IMR-90 (cell line): ENCODE results near the gene DEUP1. TPM values are rescaled to one million over a fixed set of nuclear protein-coding genes. Genes with fewer than 3 reads are reported as not detected.

Experiments
- ATAC-seq: fragments of 200-7000 bp; cut with Tn5 transposase; 2 replicates; pipeline ENCODE4 v1.9.1; 2020; ENCODE audit warnings: low read depth, mild to moderate bottlenecking, moderate library complexity
- BruUV-seq: library from RNA; stranded (reverse); fragments of 400-500 nt; replicated peaks from 2 replicates; lab custom pipeline; 2021; lab: Mats Ljungman, UMichigan
- CTCF ChIA-PET: fragments of 300-600 bp; formaldehyde crosslinking; extraction: SDS; loops from one replicate; lab custom pipeline; 2021; ENCODE audit warnings: antibody characterized with exemption; lab: Yijun Ruan, JAX
- POLR2A ChIA-PET: fragments of 300-600 bp; sonication (Branson Sonifier 250); formaldehyde crosslinking; loops from one replicate; lab custom pipeline; 2022; ENCODE audit warnings: antibody characterized with exemption; ENCODE audit not compliant: unreplicated experiment; lab: Charles Lee
- DNase-seq: peaks from one replicate; pipeline ENCODE4 v3.0.0; 2013
- H2AFZ ChIP-seq: replicated peaks from 2 replicates; pipeline ENCODE3; 2013; ENCODE audit warnings: low read length, mild to moderate bottlenecking; ENCODE audit not compliant: poor library complexity
- H2AK5ac ChIP-seq: 2 replicates; pipeline ENCODE4 v1.6.1; 2013; ENCODE audit warnings: low read depth, low read length, inconsistent platforms
- H2AK9ac ChIP-seq: replicated peaks from 2 replicates; pipeline ENCODE3; 2013; ENCODE audit warnings: mild to moderate bottlenecking, low read depth, low read length, moderate library complexity; ENCODE audit not compliant: poor library complexity
- H2BK120ac ChIP-seq: 2 replicates; pipeline ENCODE4 v1.6.1; 2013; ENCODE audit warnings: low read depth, low read length, inconsistent platforms
- H2BK15ac ChIP-seq: 3 replicates; pipeline ENCODE4 v1.6.1; 2013; ENCODE audit warnings: low read depth, low read length, inconsistent platforms
- H2BK20ac ChIP-seq: 2 replicates; pipeline ENCODE4 v1.6.1; 2013; ENCODE audit warnings: low read depth, mild to moderate bottlenecking, inconsistent platforms, low read length, moderate library complexity
- H2BK5ac ChIP-seq: 2 replicates; pipeline ENCODE4 v1.6.1; 2013; ENCODE audit warnings: mild to moderate bottlenecking, low read depth, low read length, inconsistent platforms; ENCODE audit not compliant: poor library complexity, severe bottlenecking
- H3K14ac ChIP-seq: replicated peaks from 2 replicates; pipeline ENCODE4 v1.6.1; 2013; ENCODE audit warnings: low read depth, low read length, inconsistent platforms
- H3K18ac ChIP-seq: 2 replicates; pipeline ENCODE4 v1.6.1; 2013; ENCODE audit warnings: low read depth, low read length, control low read depth
- H3K23ac ChIP-seq: 2 replicates; pipeline ENCODE4 v1.6.1; 2013; ENCODE audit warnings: low read depth, low read length, inconsistent platforms
- H3K27ac ChIP-seq: 2 replicates; pipeline ENCODE4 v1.5.1; 2013; ENCODE audit warnings: mild to moderate bottlenecking, control low read depth, low read length; ENCODE audit not compliant: insufficient read depth
- H3K27me3 ChIP-seq: 2 replicates; pipeline ENCODE4 v1.6.1; 2013; ENCODE audit warnings: low read length; ENCODE audit not compliant: control insufficient read depth, insufficient read depth
- H3K36me3 ChIP-seq: 2 replicates; pipeline ENCODE4 v1.6.1; 2013; ENCODE audit warnings: low read length, mixed read lengths; ENCODE audit not compliant: control insufficient read depth, insufficient read depth
- H3K4ac ChIP-seq: 2 replicates; pipeline ENCODE4 v1.6.1; 2013; ENCODE audit warnings: low read depth, low read length, inconsistent platforms
- H3K4me1 ChIP-seq: 2 replicates; pipeline ENCODE4 v1.6.1; 2013; ENCODE audit warnings: low read length, mixed read lengths; ENCODE audit not compliant: control insufficient read depth, insufficient read depth
- H3K4me2 ChIP-seq: 2 replicates; pipeline ENCODE4 v1.6.1; 2013; ENCODE audit warnings: low read depth, mild to moderate bottlenecking, control low read depth, low read length, moderate library complexity
- H3K4me3 ChIP-seq: 2 replicates; pipeline ENCODE4 v1.5.1; 2013; ENCODE audit warnings: low read depth, mild to moderate bottlenecking, control low read depth, low read length, moderate library complexity; ENCODE audit not compliant: insufficient read depth
- H3K56ac ChIP-seq: 2 replicates; pipeline ENCODE4 v1.6.1; 2013; ENCODE audit warnings: low read length, inconsistent platforms; ENCODE audit not compliant: insufficient read depth; ENCODE audit errors: extremely low read depth
- H3K79me1 ChIP-seq, 2 experiments: 2 replicates each; pipeline ENCODE4 v1.6.1; 2013; ENCODE audit warnings: low read length in 2 of 2, inconsistent platforms in 1 of 2, low read depth in 1 of 2
- H3K9ac ChIP-seq: 2 replicates; pipeline ENCODE4 v1.6.1; 2013; ENCODE audit warnings: low read depth, low read length, control low read depth
- H3K9me1 ChIP-seq: 2 replicates; pipeline ENCODE4 v1.6.1; 2013; ENCODE audit warnings: low read length, inconsistent platforms; ENCODE audit not compliant: insufficient read depth
- H3K9me3 ChIP-seq: 2 replicates; pipeline ENCODE4 v1.6.1; 2013; ENCODE audit warnings: low read length; ENCODE audit not compliant: control insufficient read depth, insufficient read depth
- H4K20me1 ChIP-seq: 2 replicates; pipeline ENCODE4 v1.6.1; 2013; ENCODE audit warnings: low read length, inconsistent platforms; ENCODE audit not compliant: insufficient read depth
- H4K5ac ChIP-seq: 2 replicates; pipeline ENCODE4 v1.6.1; 2013; ENCODE audit warnings: mild to moderate bottlenecking, low read depth, low read length, control low read depth
- H4K8ac ChIP-seq, 2 experiments: 2 replicates each; pipeline ENCODE4 v1.6.1; 2013; ENCODE audit warnings: low read depth in 2 of 2, low read length in 2 of 2, control low read depth in 1 of 2, inconsistent platforms in 1 of 2
- H4K91ac ChIP-seq: 2 replicates; pipeline ENCODE4 v1.6.1; 2013; ENCODE audit warnings: low read depth, low read length, inconsistent platforms; ENCODE audit not compliant: insufficient read depth
- CHD1 ChIP-seq: IDR thresholded peaks from 2 replicates; pipeline ENCODE4 v1.6.1; 2012; ENCODE audit warnings: low read depth, low read length, improper control_type of control experiment
- SMC3 ChIP-seq: fragments of 150-350 bp; IDR thresholded peaks from 2 replicates; pipeline ENCODE4 v1.6.1; 2016; ENCODE audit warnings: low read depth, mild to moderate bottlenecking, antibody characterized with exemption, low read length, moderate library complexity
- WGBS, 2 experiments: methylation state at CpG; one replicate each; pipeline versions ENCODE4 v1.1.5 to v1.1.7; 2013; ENCODE audit warnings: missing lambda C conversion rate in 2 of 2; ENCODE audit not compliant: insufficient read length in 1 of 2; ENCODE audit errors: extremely low coverage in 2 of 2; 5-methylcytosine and 5-hydroxymethylcytosine counted together
- dilution Hi-C: fragments of 300-500 bp; cut with HindIII; formaldehyde crosslinking; loops from one replicate; pipeline ENCODE4 v1.14.3; 2018; ENCODE audit warnings: low sequenced_read_pairs; ENCODE audit not compliant: unreplicated experiment
- in situ Hi-C: fragments of 300-500 bp; cut with MboI; formaldehyde crosslinking; loops from 3 replicates; pipeline ENCODE4 v1.14.3; 2019; ENCODE audit warnings: low sequenced_read_pairs, inconsistent platforms, mixed read lengths
- intact Hi-C: fragments of 100-400 bp; cut with micrococcal nuclease; formaldehyde crosslinking; loops from 2 replicates; pipeline ENCODE4 v1.10.0; 2022
- polyA plus RNA-seq, 3 experiments: library from polyadenylated mRNA; depleted of rRNA; stranded (reverse); fragments of >200 nt; gene quantifications; 2 replicates each; pipeline ENCODE4 v1.2.3, GENCODE V29; 2012; ENCODE audit warnings: low replicate concordance in 1 of 3
- total RNA-seq: library from RNA; depleted of rRNA; stranded (reverse); fragments of >200 nt; gene quantifications from 2 replicates; pipeline ENCODE4 v1.2.3, GENCODE V29; 2012
- TF ChIP-seq, protein P1 (sequence below): fragments of 150-350 bp; IDR thresholded peaks from 2 replicates; pipeline ENCODE4 v1.6.1; 2016; ENCODE audit warnings: low read depth, mild to moderate bottlenecking, low read length, moderate library complexity, borderline replicate concordance

DEUP1 gene
- total and polyA plus RNA-seq, 2 of the 4 experiments (the other 2 are of a cell fraction) = not detected

DNA sequence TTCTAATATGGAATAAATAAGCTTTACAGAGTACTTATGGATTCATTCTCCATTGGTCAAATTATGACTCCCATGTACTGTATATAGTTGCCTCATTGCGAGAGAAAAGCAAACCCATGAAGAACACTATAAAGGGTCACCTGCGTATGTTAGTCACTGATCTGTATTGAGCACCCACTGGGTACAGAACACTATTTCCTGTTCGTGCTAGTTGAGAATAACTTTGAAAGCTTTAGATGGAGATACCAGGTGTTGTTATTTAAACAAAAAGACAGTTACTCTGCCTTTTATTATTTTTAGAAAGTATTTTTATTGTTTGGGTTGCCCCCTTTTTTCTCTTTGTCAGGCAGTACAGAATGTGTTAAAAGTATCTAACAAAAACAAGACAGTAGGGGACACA is 79.9 kb downstream of the DEUP1 start:
- dilution Hi-C loops = no loop called here
- in situ Hi-C loops = no loop called here

More for the DNA sequence above, 79.9 kb downstream of the DEUP1 start:
- Histone ChIP-seq H3K4ac (no peak overlapping the region), H3K4me2 (no peak overlapping the region), H4K5ac (no peak overlapping the region), H2BK5ac (no peak overlapping the region), H3K23ac (no peak overlapping the region), H3K18ac (no peak overlapping the region), H3K9me3 (no peaks in the 10 kb centered on the region), H2AK5ac (no peak overlapping the region), H3K4me3 (no peak overlapping the region), H3K27me3 (no peaks in the 10 kb centered on the region; the same call in 1 of the 2 replicates), H3K27ac (no peak overlapping the region), H3K14ac (no peak overlapping the region), H3K9ac (no peak overlapping the region), H2BK20ac (no peak overlapping the region), H3K4me1 (no peaks in the 10 kb centered on the region), H3K36me3 (no peaks in the 10 kb centered on the region), H3K9me1 (no peaks in the 10 kb centered on the region), H2BK15ac (no peak overlapping the region), H2AFZ (no peak overlapping the region), H2BK120ac (no peak overlapping the region), H3K79me1 (no peaks in the 10 kb centered on the region), H3K56ac (no peak overlapping the region), H4K20me1 (no peaks in the 10 kb centered on the region), H4K8ac (no peak overlapping the region), H4K91ac (no peak overlapping the region), H2AK9ac (no peak overlapping the region)
- ATAC-seq = no peak
- DNase-seq = no peak
- WGBS, 2 experiments = no CpG with 5 or more reads among the region's 3 CpGs
- intact Hi-C loops = no loop called here
- TF ChIP-seq, protein P1, sequence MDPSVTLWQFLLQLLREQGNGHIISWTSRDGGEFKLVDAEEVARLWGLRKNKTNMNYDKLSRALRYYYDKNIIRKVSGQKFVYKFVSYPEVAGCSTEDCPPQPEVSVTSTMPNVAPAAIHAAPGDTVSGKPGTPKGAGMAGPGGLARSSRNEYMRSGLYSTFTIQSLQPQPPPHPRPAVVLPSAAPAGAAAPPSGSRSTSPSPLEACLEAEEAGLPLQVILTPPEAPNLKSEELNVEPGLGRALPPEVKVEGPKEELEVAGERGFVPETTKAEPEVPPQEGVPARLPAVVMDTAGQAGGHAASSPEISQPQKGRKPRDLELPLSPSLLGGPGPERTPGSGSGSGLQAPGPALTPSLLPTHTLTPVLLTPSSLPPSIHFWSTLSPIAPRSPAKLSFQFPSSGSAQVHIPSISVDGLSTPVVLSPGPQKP = no peak
- TF ChIP-seq CHD1 = no peak
- no peak for TF ChIP-seq SMC3
- ChIA-PET POLR2A (no interaction called here), CTCF (no interaction called here)
- BruUV-seq = no TSS peak
